ENCODE measurements around the gene AFF3. TPM values are rescaled to one million over a fixed set of nuclear protein-coding genes. Genes with fewer than 3 reads are reported as not detected.
"Not testable (repeated sequence)": the region's sequence is repeated elsewhere in the genome, so short reads cannot be mapped to it uniquely, and the experiment has no call there.

AFF3 gene
- polyA plus RNA-seq, 3 donors: 13.5 to 25.5 (median 18.3) TPM

DNA sequence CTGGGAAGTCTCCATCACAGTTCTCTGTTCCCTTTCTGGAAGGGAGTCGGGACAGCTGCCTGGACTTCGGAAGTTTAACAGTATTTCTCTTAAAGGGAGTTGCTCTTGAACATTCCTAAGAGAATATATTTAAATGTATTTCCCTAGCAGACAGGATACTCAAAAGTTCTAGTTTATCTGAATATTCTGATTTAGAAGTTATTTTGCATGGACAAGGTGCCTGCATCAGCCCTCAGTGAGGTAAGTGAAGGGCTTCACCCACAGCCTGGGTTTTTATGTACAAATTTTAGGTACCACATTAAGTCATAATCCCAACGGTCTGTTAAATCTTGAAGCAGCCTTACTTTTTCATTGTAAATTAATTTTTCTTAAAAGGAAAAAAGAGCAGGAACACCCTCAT is 587.5 kb downstream of the AFF3 start:
- no peak for DNase-seq

DNA sequence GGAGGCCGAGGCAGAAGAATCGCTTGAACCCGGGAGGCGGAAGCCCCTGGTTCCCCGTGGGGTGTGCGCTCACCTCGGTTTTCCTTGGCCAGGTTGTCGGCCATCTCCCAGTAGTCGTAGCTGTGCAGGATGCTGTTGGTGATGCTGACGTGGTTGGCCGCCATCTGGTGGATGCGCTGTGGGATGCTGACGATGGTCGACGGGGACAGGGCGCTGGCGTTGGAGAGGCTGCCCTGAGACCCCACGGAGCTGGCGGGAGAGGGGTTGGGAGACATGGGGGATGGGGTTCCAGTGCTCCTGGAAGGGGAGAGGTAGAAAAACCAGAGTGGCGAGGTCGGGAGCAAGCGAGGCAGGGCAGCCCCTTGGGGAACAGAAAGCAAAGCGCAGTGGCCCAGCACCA is 588.2 kb downstream of the AFF3 start:
- DNase-seq: no peak

DNA sequence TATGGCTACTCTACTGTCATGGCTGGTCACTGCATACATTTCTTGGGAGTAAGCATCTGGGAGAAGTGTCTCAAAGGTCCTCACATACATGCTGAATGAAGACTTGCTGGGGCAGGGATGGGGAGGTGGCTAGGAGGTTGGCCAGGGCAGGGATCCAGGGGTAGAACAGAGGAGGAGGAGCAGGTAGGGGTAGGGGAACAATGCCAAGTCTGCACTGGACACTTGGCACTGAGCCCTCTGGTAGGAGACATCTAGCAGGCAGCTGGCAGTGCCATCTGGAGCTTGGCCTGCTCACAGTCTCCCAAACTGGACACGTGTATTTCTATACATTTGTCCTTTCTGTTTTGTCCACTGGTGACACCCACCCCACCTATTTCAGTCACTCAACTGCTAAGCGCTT is 589.9 kb downstream of the AFF3 start:
- no peak for DNase-seq

GRCh38 chr2:99550368-99550767 is 592.0 kb downstream of the AFF3 start:
- DNase-seq: no peak

GRCh38 chr2:99545604-99546003 is 596.8 kb downstream of the AFF3 start:
- no peak for DNase-seq

DNA sequence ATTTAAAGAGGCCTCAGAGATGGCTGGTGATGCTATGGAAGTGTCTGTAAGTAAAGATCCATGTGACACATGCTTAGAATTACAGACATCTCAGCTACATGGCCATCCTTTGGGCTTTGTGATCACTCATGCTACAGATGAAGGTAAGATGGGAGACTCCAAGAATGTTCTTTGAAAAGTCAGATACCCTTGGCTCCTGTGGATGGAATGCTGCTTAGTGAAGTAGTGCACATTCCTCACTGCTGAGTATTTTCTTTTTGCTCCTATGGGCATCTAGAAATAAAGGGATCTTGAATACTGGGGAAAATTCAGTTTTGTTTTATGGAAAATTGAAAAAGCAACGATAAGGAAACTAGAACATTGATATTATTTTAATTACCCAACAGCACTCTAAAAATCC is 597.3 kb downstream of the AFF3 start:
- DNase-seq: no peak

DNA sequence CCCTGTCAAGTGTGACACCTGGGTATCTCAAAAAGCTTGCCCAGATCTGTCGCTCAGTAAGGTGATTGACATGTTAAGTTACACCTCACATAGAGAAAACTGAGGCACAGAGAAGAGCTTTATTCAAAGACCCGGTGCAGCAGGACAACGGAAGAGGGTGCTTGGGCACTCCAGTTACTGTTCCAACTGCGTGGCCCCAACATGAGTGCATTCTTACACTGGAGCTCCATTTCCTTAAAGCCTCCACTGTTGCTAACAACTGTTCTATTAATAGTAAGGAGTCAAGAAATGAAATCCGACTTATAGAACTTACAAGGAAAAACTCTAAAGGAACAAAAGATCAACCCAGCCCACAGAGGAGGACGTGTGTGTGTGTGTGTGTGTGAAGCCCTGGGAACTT is 597.8 kb downstream of the AFF3 start:
- DNase-seq: no peak

DNA sequence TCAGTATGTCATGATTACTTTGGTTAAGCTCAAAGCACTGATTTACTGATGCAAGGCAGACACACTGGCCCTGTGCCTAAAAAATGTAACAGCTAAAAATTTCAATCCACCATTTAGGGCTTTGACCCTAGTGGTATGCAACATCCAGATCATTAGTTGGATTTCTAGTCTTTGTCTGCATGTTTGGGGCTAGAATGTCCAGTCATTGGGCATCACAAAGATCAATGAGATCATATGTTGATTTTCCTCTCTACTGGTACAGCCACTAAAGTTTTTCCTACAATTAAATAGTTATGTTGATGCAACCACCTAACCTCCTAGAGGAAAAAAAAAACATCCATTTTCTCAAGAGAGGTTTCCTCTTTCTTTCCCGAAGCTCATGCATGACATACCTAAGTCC is 599.1 kb downstream of the AFF3 start:
- DNase-seq: no peak

GRCh38 chr2:99537910-99538485 is 604.4 kb downstream of the AFF3 start:
- DNase-seq: no peak

GRCh38 chr2:99524056-99524455 is 618.3 kb downstream of the AFF3 start:
- DNase-seq: no peak

DNA sequence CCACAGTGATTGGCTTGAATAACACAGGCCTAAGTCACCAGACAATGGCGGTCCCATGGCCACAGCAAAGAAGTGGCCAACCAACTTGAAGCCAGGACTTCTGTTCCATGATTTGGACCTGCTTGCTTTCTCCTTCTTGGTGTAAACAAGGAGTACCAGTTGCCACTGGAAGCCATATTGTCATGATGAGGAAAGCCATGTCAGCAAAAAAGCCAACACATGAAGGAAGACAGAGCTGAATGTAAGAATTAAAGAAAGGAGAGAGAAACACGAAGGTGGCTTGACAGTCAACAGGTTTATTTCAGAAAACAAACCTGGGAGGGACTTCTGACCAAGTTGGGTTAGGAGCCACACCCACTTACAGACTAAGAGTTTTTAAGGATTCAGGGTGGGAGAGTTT is 620.2 kb downstream of the AFF3 start:
- DNase-seq: no peak

GRCh38 chr2:99520813-99521212 is 621.6 kb downstream of the AFF3 start:
- no peak for DNase-seq

DNA sequence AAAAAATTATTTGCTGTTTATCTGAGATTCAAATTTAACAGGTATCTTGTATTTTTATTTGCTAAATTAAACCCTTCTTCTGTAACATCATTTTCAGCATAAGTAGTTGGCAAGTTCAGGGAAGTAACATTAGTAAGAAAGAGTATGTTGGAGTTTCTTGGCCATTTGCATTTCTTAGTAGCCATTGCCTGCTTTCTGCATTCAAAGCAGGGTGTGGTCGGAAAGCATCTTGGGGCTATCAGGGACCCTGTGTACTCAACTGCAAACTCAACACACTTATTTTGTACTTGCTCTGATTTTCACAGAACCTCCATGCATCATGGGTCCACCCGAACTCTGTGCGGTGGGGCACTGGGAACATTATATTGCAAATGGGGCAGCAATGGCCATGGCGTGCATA is 622.2 kb downstream of the AFF3 start:
- no peak for DNase-seq

GRCh38 chr2:99514357-99514756 is 628.0 kb downstream of the AFF3 start:
- DNase-seq: no peak

GRCh38 chr2:99512181-99512591 is 630.2 kb downstream of the AFF3 start:
- DNase-seq: no peak

- DNase-seq: no peak
Observed at GRCh38 chr2:99509387-99509786, 633.0 kb downstream of the AFF3 start.

GRCh38 chr2:99507937-99508818 is 634.2 kb downstream of the AFF3 start:
- no peak for DNase-seq

GRCh38 chr2:99504844-99505584 is 637.4 kb downstream of the AFF3 start:
- DNase-seq: no peak

GRCh38 chr2:99503662-99504416 is 638.6 kb downstream of the AFF3 start:
- not testable (repeated sequence) for DNase-seq

DNA sequence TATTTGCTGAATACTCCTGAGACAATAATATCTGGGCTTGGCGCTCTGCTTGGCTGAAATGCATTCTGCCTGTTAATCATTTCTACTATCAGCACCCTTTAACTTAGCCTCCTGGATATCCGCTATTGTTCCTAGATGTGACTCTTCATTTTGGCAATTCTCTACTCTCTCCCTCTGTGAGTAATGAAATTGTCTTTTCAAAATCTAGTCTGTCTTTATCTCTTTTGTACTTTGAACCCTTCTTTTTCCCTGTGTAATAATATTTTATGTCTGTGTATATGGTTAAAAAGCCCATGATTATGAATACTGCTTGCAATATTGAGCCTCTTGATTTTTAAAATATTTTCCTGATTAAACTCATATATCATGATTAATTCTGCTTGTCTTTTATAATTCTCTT is 646.4 kb downstream of the AFF3 start:
- no peak for DNase-seq
